HG02678 (cell line): ENCODE data around the gene MICAL3.

Experiments
- ATAC-seq: cut with Tn5 transposase; IDR thresholded peaks from one replicate; pipeline ENCODE4 v1.9.1; 2021; ENCODE audit warnings: mild to moderate bottlenecking, moderate library complexity; ENCODE audit not compliant: unreplicated experiment

The MICAL3 gene

GRCh38 chr22:17977371-17977770 lies 47.0 kb downstream of the MICAL3 start:
- no peak for ATAC-seq

DNA sequence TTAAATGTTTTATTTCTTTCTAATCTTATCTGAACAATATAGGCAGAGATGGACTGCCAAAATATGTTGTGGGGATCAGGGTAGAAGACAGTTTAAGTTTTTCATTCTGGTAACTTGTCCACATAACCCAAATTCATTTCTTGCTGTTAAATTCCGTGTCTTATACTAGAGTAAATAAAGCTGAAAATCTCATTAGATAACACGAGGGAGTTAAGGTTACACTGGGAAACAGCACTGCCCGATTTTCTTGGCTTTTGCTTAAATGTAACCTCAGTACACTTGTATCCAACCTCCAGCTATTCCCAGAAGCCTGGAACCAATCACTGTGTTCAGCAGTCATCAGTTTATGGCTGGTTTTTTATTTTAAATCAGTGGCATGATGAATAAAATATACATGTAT lies 48.2 kb downstream of the MICAL3 start:
- no peak for ATAC-seq

GRCh38 chr22:17974703-17975372 lies 49.5 kb downstream of the MICAL3 start:
- ATAC-seq, result no peak

- no peak for ATAC-seq
These were observed 50.3 kb downstream of the MICAL3 start for GRCh38 chr22:17974087-17974486.

- ATAC-seq, result no peak
These were observed 51.1 kb downstream of the MICAL3 start for GRCh38 chr22:17973217-17973616.

DNA sequence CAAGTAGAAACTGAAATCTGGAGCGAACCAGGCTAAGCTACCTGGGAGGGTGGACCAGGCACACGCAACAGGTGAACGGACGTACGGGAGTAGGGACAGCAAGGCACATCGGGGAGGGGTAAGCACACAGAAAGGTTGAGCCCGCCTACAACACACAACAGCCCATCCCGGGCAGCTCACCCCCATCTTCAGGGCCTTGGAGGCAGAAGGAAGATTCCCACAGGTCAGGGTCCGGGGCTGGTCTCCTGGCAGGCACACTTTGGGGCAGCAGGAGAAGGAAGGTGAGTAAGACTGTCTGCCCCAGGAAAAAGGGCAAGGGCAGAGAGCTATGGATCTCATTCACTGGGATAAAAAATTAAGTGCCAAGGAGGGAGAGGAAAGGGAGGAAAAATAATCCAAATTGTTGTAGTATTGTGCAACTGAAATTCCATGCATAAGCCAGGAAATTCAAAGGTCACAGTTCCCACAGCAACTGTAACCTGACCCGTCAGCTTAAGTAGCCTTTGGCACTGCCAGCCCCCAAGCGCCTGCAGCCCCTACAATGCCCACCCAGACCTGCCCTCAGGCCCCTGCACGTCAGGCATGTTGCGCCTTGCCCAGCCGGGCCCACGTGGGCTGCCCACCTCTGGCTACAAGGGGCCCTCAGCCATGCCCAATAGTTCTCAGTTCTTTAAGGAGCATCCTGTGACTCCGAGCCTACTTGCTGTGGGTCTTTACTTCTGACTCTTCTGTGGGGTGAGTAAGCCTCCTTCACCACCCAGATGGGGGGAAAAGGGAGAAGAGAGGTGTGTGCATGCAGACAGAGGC lies 51.8 kb downstream of the MICAL3 start:
- ATAC-seq, result no peak

DNA sequence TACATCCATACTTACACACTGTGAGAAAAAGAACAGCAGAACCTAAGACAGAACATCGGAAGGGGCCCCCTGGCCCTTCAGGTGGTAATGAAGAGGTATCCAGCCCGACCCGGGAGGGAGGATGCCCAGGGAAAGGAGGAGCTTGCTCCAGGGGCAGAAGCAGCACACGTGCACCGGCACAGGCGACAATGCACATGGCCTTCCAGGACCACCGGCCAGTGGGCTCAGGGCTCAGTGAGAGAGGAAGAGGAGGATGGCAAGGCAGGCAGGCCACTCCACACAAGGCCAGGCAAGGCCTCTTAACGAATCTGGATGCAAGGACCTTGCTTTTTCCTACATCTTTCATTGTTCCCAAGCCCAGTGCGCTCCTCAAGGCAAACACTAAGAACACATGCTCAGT lies 52.6 kb downstream of the MICAL3 start:
- ATAC-seq, result no peak

DNA sequence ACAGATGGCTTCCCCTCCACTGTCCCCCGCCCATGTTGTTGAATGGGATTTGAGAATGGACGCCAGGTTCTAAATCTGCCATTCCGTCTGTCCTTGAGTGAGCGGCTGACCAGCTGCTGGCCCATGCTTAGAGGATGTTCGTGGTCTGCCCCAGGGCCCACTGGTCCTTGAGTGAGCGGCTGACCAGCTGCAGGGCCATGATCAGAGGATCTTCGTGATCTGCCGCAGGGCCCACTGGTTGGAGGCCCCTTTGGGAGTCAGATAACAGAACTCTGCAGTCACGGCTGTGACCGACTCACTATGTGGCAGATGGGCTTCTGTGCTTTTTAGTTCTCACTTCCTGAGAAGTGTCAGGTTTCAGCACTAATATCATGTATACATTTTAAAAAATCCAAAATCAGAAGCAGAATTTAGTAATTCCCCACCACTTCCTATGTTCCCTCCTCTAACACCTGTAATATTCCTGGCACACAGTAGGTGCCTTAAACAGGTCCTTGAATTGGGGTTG lies 54.1 kb downstream of the MICAL3 start:
- no peak for ATAC-seq

- ATAC-seq, result no peak
These were observed 54.7 kb downstream of the MICAL3 start for GRCh38 chr22:17969701-17970113.

GRCh38 chr22:17968126-17968525 lies 56.2 kb downstream of the MICAL3 start:
- ATAC-seq, result no peak

DNA sequence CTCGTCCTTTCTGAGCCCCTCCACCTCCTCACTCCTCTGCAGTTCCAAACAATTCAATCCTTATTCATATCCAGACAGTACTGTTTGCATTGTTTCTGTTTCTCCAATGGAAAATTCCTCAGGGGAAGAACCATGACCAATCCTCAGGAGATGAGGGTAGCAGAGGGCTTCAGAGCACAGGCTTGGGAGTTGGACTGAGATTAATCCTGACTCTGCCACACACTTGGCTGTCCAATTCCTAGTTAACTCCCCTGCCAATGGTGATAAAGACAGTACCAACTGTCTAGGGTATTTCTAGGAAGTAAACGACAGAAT lies 58.0 kb downstream of the MICAL3 start:
- no peak for ATAC-seq

GRCh38 chr22:17965538-17966402 lies 58.6 kb downstream of the MICAL3 start:
- no peak for ATAC-seq

DNA sequence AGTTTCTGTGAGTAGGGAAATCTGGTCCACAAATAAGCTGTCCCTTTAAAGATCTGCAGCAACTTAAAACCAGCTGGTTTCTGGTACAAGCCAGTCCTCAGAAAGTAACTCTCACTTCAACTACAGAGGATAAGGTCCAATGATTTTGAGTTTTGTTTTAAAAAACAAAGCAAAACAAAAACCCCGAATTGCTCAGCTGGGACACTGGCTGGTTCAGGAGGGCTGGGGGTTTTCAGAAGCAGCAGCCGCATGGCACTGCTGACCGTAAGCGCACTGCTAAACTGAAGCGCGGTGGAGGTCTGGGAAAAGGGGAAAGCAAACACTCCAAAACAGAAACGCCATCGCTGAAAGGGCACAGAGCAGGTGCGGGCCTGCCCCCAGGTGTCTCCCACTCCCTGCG lies 59.7 kb downstream of the MICAL3 start:
- ATAC-seq, result peak; percentile 92

- peak; percentile 21 for ATAC-seq
These were observed 60.2 kb downstream of the MICAL3 start for GRCh38 chr22:17964156-17964555.

DNA sequence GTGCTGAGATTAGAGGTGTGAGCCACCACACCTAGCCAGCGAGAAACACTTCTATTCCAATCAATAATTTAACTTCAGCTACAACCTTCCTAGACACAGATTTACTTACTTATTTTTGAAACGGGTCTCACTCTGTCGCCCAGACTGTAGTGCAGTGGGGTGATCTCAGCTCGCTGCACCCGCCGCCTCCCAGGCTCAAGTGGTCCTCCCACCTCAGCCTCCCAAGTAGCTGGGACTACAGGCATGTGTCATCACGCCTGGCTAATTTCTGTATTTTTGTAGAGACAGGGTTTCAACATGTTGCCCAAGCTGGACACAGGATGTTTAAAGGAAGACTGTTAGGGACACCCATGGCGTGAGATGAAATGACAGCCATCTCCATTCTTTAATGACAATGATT lies 61.3 kb downstream of the MICAL3 start:
- no peak for ATAC-seq

DNA sequence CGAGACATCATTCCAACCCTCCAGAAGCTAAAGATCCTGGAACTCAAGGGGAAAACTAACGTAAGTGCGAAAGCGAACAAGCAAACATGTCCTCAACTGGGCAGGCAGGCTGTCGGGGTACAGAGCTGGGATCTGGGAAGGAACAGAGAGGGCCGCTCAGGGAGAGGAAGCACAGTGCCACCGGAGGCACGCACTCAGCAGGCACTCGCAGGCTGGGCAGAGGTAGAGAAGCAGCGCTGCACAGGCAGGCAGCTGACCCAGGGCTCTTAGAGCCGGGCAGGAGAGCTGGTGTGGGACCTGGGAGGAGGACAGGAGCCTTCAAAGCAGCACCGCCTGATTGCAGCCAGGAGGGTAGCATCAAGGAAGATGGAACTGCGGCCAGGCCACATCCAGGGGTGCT lies 62.2 kb downstream of the MICAL3 start:
- no peak for ATAC-seq

DNA sequence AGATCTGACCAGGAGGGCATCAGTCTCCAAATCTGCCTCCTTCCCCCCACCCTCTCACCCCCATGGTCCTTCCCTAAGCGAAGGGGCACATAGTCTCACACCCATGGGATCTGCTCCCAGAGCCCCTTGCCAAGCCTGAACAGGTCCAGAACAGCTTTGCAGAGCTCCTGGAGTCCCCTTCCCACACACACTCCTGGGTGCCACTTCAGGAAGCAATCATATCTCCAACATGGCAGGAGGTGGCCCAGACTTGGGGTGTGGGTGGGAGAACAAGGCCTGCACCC lies 63.0 kb downstream of the MICAL3 start:
- ATAC-seq, result no peak

GRCh38 chr22:17960695-17961445 lies 63.5 kb downstream of the MICAL3 start:
- no peak for ATAC-seq

GRCh38 chr22:17960011-17960410 lies 64.3 kb downstream of the MICAL3 start:
- no peak for ATAC-seq

- no peak for ATAC-seq
These were observed 66.2 kb downstream of the MICAL3 start for GRCh38 chr22:17958166-17958565.

GRCh38 chr22:17957693-17958092 lies 66.7 kb downstream of the MICAL3 start:
- ATAC-seq, result no peak
